GM13977 (cell line): ENCODE results near the gene AHRR.

ENCODE experiments used
- DNase-seq: peaks from one replicate; pipeline ENCODE4 v3.0.0; 2012; ENCODE audit warnings: low spot score
- CTCF ChIP-seq: IDR thresholded peaks from 2 replicates; pipeline ENCODE4 v1.5.1; 2012; ENCODE audit warnings: mild to moderate bottlenecking, control low read depth; ENCODE audit not compliant: insufficient read depth; ENCODE audit errors: extremely low read depth, missing control alignments
- in situ Hi-C: fragments of 300-500 bp; cut with MboI; formaldehyde crosslinking; loops from one replicate; pipeline ENCODE4 v1.12.0; 2022; ENCODE audit warnings: low sequenced_read_pairs, low pct_unique_long_range_greater_than_20kb, mixed read lengths, inconsistent platforms; ENCODE audit not compliant: unreplicated experiment

The AHRR gene

GRCh38 chr5:346229-346935 is 24.9 kb downstream of the AHRR start:
- TF ChIP-seq CTCF = no peak
- peak; percentile 39 for DNase-seq
- in situ Hi-C loops = no loop called here

- in situ Hi-C loops = no loop called here
- no peak for DNase-seq
- TF ChIP-seq CTCF = no peak
These were observed 26.3 kb downstream of the AHRR start for GRCh38 chr5:347712-348284.

GRCh38 chr5:348726-349125 is 27.2 kb downstream of the AHRR start:
- in situ Hi-C loops = no loop called here
- no peak for TF ChIP-seq CTCF
- DNase-seq = peak; percentile 11

- in situ Hi-C loops = no loop called here
- peak; percentile 41 for TF ChIP-seq CTCF
- DNase-seq = peak; percentile 29
These were observed 28.8 kb downstream of the AHRR start for GRCh38 chr5:350355-350754.

- peak; percentile 14 for DNase-seq
- TF ChIP-seq CTCF = no peak
- in situ Hi-C loops = no loop called here
These were observed 29.8 kb downstream of the AHRR start for GRCh38 chr5:351084-351920.

GRCh38 chr5:351921-352245 is 30.4 kb downstream of the AHRR start:
- in situ Hi-C loops = no loop called here
- DNase-seq = no peak

More at GRCh38 chr5:351921-352245, 30.4 kb downstream of the AHRR start:
- no peak for TF ChIP-seq CTCF
